Trophoblast cell (in vitro differentiated cells and primary cell): Measurements from ENCODE around the gene SSNA1.

Source experiments
- DNase-seq, 2 donors: peaks; one replicate each; pipeline ENCODE4 v3.0.0-alpha.2; 2016
- H2AFZ ChIP-seq: 2 replicates; pipeline ENCODE4 v1.6.1; 2013; ENCODE audit warnings: low read length, moderate library complexity, mild to moderate bottlenecking; ENCODE audit not compliant: insufficient read depth, poor library complexity
- H2AK5ac ChIP-seq: 2 replicates; pipeline ENCODE4 v1.6.1; 2013; ENCODE audit warnings: mild to moderate bottlenecking, low read length
- H2BK120ac ChIP-seq: 2 replicates; pipeline ENCODE4 v1.6.1; 2013; ENCODE audit warnings: low read length, mild to moderate bottlenecking, moderate library complexity; ENCODE audit not compliant: insufficient read depth, poor library complexity
- H2BK12ac ChIP-seq: 2 replicates; pipeline ENCODE4 v1.6.1; 2013; ENCODE audit warnings: mild to moderate bottlenecking, low read length, moderate library complexity
- H2BK5ac ChIP-seq: 2 replicates; pipeline ENCODE4 v1.6.1; 2013; ENCODE audit warnings: low read length, low read depth, moderate library complexity, mild to moderate bottlenecking; ENCODE audit not compliant: poor library complexity
- H3K14ac ChIP-seq: 2 replicates; pipeline ENCODE4 v1.6.1; 2013; ENCODE audit warnings: mild to moderate bottlenecking, low read length
- H3K18ac ChIP-seq: 2 replicates; pipeline ENCODE4 v1.6.1; 2013; ENCODE audit warnings: mild to moderate bottlenecking, low read length
- H3K23ac ChIP-seq: 2 replicates; pipeline ENCODE4 v1.6.1; 2013; ENCODE audit warnings: low read length
- H3K27ac ChIP-seq: 2 replicates; pipeline ENCODE4 v1.5.1; 2013; ENCODE audit warnings: low read depth, mild to moderate bottlenecking, inconsistent platforms, low read length, moderate library complexity
- H3K27me3 ChIP-seq: 2 replicates; pipeline ENCODE4 v1.6.1; 2013; ENCODE audit warnings: inconsistent platforms, mild to moderate bottlenecking, low read length, moderate library complexity; ENCODE audit not compliant: insufficient read depth
- H3K36me3 ChIP-seq, 2 experiments: 1 replicate in 1 of 2; 2 replicates in 1 of 2; pipeline ENCODE4 v1.6.1; 2013; ENCODE audit warnings: low read length in 2 of 2, mild to moderate bottlenecking in 2 of 2, moderate library complexity in 1 of 2; ENCODE audit not compliant: insufficient read depth in 2 of 2, control insufficient read depth in 1 of 2
- H3K4ac ChIP-seq: 2 replicates; pipeline ENCODE4 v1.6.1; 2013; ENCODE audit warnings: low read depth, mild to moderate bottlenecking, low read length, moderate library complexity
- H3K4me1 ChIP-seq, 2 experiments: 1 replicate in 1 of 2; 2 replicates in 1 of 2; pipeline ENCODE4 v1.6.1; 2013; ENCODE audit warnings: low read length in 2 of 2, mild to moderate bottlenecking in 2 of 2, moderate library complexity in 1 of 2; ENCODE audit not compliant: insufficient read depth in 2 of 2, control insufficient read depth in 1 of 2
- H3K4me2 ChIP-seq: 2 replicates; pipeline ENCODE4 v1.6.1; 2013; ENCODE audit warnings: inconsistent platforms, mild to moderate bottlenecking, low read length, moderate library complexity
- H3K4me3 ChIP-seq: 2 replicates; pipeline ENCODE4 v1.5.1; 2013; ENCODE audit warnings: mild to moderate bottlenecking, low read depth, low read length, inconsistent platforms
- H3K79me1 ChIP-seq: one replicate; pipeline ENCODE4 v1.6.1; 2013; ENCODE audit warnings: low read length
- H3K79me2 ChIP-seq: 2 replicates; pipeline ENCODE4 v1.6.1; 2013; ENCODE audit warnings: low read length, mild to moderate bottlenecking; ENCODE audit not compliant: control insufficient read depth, insufficient read depth, poor library complexity
- H3K9ac ChIP-seq: 2 replicates; pipeline ENCODE4 v1.6.1; 2013; ENCODE audit warnings: mild to moderate bottlenecking, low read length
- H3K9me3 ChIP-seq: 2 replicates; pipeline ENCODE4 v1.6.1; 2013; ENCODE audit warnings: low read depth, mild to moderate bottlenecking, control low read depth, inconsistent platforms, low read length; ENCODE audit not compliant: insufficient read depth
- H4K12ac ChIP-seq: 2 replicates; pipeline ENCODE4 v1.6.1; 2013; ENCODE audit warnings: low read depth, mild to moderate bottlenecking, low read length, moderate library complexity
- H4K8ac ChIP-seq: 2 replicates; pipeline ENCODE4 v1.6.1; 2013; ENCODE audit warnings: low read depth, mild to moderate bottlenecking, low read length, moderate library complexity
- H4K91ac ChIP-seq: one replicate; pipeline ENCODE4 v1.6.1; 2013; ENCODE audit warnings: low read depth, mild to moderate bottlenecking, low read length, moderate library complexity
- WGBS: extraction: QIAGEN DNeasy Blood & Tissue Kit; methylation state at CpG from one replicate; pipeline ENCODE4 v1.1.7; 2013; ENCODE audit warnings: missing lambda C conversion rate; ENCODE audit not compliant: insufficient read length, insufficient coverage; ENCODE audit errors: extremely low coverage; 5-methylcytosine and 5-hydroxymethylcytosine counted together

SSNA1 gene

DNA sequence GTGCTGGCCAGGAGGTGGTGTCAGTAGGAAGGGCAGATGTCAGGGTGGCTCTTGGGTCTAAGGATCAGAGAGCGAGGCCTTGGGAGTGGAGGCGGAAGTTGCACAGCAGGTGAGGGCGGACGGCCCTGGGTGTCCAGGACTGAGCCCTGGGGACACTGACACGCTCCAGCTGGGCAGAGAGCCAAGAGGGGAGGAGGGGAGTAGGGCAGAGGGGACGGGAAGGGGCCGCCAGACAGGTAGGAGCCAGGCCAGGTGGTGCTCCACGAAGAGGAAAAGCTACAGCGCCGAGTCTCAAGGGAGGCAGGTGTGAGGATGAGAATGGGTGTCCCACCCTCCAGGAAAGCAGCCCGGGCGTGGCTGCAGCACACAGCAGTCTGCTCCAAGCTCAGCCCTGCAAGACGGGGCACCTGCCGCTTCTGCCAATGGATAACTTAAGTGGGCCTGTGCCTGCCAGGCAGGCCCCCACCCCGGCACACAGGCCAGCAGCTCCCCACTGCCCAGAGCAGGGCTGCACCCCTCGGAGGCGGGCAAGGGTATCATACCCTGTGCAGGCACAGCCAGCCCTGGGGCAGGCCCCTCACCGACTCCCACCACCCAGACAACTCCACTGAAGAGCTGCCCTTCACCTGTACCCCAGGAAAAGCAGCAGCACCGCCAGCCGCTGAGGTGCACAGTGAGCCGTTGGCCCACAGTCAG is 7.2 kb downstream of the SSNA1 start:
- WGBS, result no CpG with 5 or more reads among the region's 21 CpGs
- Histone ChIP-seq H3K23ac (no peak overlapping the region), H2AFZ (no peak overlapping the region), H3K27me3 (no peaks in the 10 kb centered on the region), H4K91ac (no peak overlapping the region), H2AK5ac (no peak overlapping the region), H3K9ac (no peak overlapping the region), H4K8ac (no peak overlapping the region), H3K9me3 (no peaks in the 10 kb centered on the region), H2BK5ac (no peak overlapping the region), H3K27ac (no peak overlapping the region), H3K18ac (no peak overlapping the region), H2BK12ac (no peak overlapping the region), H3K4me3 (no peak overlapping the region), H2BK120ac (no peak overlapping the region), H4K12ac (no peak overlapping the region), H3K36me3 (peaks cover 16 to 21% of the 10 kb centered on the region in 2 experiments), H3K4me2 (no peak overlapping the region), H3K4me1 (peaks cover 9 to 23% of the 10 kb centered on the region in 2 experiments), H3K79me1 (no peaks in the 10 kb centered on the region), H3K4ac (no peak overlapping the region), H3K79me2 (no peaks in the 10 kb centered on the region), H3K14ac (no peak overlapping the region)
- peak in 1 of 2 donors; percentile 10 for DNase-seq

DNA sequence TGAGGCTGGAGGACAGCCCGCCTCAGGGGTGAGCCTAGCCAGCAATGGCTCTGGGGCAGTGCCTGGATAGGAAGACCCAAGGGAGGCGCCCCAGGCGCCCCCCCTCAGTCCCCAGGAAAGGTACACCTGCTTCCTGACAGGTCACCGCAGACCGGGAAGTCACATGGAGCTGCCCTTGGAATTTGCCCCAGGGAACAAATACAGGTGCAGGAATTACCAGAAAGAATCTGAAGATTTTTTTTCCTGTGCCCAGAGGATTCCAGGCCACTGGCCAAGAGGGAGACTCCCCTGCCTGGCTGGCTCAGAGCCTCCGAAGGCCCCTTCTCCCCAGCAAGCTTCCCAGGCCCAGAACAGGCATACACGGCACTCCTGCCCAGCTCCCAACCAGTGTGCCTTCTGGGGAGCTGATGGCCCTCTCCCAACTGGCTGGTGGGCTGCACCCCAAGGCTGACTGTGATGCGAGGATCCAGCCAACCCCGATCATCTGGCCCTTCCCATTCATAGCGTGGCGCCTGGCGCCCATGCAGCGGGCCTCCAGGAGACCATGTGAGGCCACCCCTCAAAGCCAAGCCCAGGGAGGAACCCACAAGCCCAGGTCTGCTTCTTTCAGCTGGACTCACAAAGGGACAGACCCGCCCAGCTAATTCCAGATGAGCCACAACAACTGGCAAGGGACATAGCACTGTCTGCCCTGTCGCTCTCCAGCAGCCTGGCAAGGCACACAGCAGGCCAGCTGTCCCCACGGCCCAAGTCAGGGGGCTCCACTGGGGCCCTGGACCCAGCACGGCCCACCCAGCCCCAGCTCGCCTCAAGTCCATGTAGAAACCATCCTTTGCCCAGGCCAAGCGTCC is 9.8 kb downstream of the SSNA1 start:
- H4K8ac ChIP-seq, result no peak overlapping the region
- H3K36me3 ChIP-seq, result peaks cover 0 to 2% of the 10 kb centered on the region in 2 experiments
- no peak overlapping the region for H3K4ac ChIP-seq
- WGBS, result no CpG with 5 or more reads among the region's 19 CpGs
- peak overlapping the region; percentile 31 for H3K4me2 ChIP-seq
- peaks cover 12 to 27% of the 10 kb centered on the region in 2 experiments for H3K4me1 ChIP-seq
- H3K14ac ChIP-seq, result no peak overlapping the region
- H4K91ac ChIP-seq, result no peak overlapping the region
- peaks cover 3% of the 10 kb centered on the region for H3K79me2 ChIP-seq
- peaks cover 3% of the 10 kb centered on the region for H3K79me1 ChIP-seq
- H3K27me3 ChIP-seq, result no peaks in the 10 kb centered on the region
- no peak overlapping the region for H4K12ac ChIP-seq
- no peak overlapping the region for H3K4me3 ChIP-seq
- H3K9ac ChIP-seq, result no peak overlapping the region
- no peak overlapping the region for H2AFZ ChIP-seq
- H2BK12ac ChIP-seq, result no peak overlapping the region
- H3K27ac ChIP-seq, result no peak overlapping the region
- H3K9me3 ChIP-seq, result no peaks in the 10 kb centered on the region
- no peak overlapping the region for H2AK5ac ChIP-seq
- DNase-seq, result peak; percentile 81 to 94
- H2BK120ac ChIP-seq, result no peak overlapping the region
- peak overlapping the region; percentile 4 for H3K18ac ChIP-seq
- no peak overlapping the region for H3K23ac ChIP-seq
- H2BK5ac ChIP-seq, result no peak overlapping the region

DNA sequence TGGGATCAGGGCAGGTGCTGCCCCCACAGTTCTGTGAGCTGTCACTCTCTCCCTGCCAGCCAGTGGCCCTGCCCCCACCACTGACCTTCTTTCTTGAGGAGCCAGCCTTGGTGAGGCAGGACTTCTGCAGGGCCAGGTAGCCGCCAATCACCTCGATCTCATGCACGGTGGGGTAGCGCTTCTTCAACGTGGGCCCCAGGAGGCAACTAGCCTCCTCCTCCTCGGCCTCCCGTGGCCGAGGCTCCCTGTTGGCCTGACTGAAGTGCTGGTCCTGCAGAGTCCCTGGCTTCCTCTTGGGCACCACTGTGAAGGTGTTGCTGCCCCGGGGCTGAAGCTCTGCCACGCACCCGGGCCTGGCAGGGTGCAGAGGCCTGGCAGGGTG is 10.4 kb downstream of the SSNA1 start:
- Histone ChIP-seq H3K18ac (no peak overlapping the region), H3K9ac (no peak overlapping the region), H3K9me3 (no peaks in the 10 kb centered on the region), H3K79me2 (peaks cover 3% of the 10 kb centered on the region), H2AFZ (no peak overlapping the region), H4K91ac (no peak overlapping the region), H3K4me3 (no peak overlapping the region), H3K4me2 (no peak overlapping the region), H2BK120ac (no peak overlapping the region), H3K4me1 (peaks cover 12 to 27% of the 10 kb centered on the region in 2 experiments), H4K12ac (no peak overlapping the region), H2BK12ac (no peak overlapping the region), H2AK5ac (no peak overlapping the region), H3K27ac (no peak overlapping the region), H3K27me3 (no peaks in the 10 kb centered on the region), H3K23ac (no peak overlapping the region), H4K8ac (no peak overlapping the region), H3K14ac (no peak overlapping the region), H2BK5ac (no peak overlapping the region), H3K4ac (no peak overlapping the region), H3K79me1 (peaks cover 3% of the 10 kb centered on the region), H3K36me3 (peaks cover 0 to 2% of the 10 kb centered on the region in 2 experiments)
- DNase-seq, result no peak
- WGBS, result no CpG with 5 or more reads among the region's 11 CpGs

DNA sequence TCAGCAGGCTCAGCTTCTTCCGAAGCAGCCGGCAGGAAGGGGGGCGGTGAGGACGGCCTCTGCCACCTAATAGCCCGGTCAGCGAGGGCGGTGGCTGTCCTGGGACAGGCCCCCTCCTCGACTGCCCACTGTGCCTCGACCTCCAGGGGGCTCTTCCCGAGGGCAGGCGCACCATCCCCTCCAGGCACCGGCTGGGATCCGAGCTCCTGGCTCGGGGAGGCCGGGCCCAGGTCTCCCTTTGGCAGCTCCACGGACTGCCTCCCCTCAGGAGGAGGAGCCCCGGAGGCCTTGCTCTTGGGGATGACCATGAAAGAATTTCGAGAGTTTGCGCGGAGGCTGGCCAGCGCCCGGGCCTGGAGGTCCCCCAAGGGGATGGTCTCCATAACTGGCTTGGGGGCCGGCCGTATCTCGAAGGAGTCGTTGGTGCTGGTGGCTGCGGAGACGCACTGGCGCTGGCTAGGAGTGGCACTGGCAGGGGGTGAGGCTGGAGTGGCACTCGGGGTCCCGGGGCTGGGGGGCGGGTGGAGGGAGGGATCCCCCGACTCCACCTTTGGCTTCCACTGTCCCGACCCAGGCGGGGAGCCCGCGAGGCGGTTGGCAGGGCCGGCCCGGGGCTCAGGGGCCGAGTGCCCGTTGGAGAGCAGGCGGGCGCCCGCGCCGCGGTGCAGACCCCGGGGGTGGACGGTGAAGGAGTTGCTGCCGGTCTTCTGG is 11.1 kb downstream of the SSNA1 start:
- Histone ChIP-seq H3K9me3 (no peaks in the 10 kb centered on the region), H4K91ac (no peak overlapping the region), H3K18ac (peak overlapping the region; percentile 29), H2BK120ac (no peak overlapping the region), H3K79me1 (peaks cover 3% of the 10 kb centered on the region), H3K4me2 (peak overlapping the region; percentile 71), H2BK5ac (no peak overlapping the region), H2AFZ (no peak overlapping the region), H3K27ac (no peak overlapping the region), H3K4me3 (peak overlapping the region; percentile 47), H3K36me3 (peaks cover 0 to 2% of the 10 kb centered on the region in 2 experiments), H2BK12ac (no peak overlapping the region), H3K4ac (no peak overlapping the region), H3K9ac (no peak overlapping the region), H4K12ac (no peak overlapping the region), H2AK5ac (no peak overlapping the region), H3K79me2 (peaks cover 3% of the 10 kb centered on the region), H3K4me1 (peaks cover 12 to 33% of the 10 kb centered on the region in 2 experiments), H3K27me3 (no peaks in the 10 kb centered on the region), H3K14ac (no peak overlapping the region), H4K8ac (no peak overlapping the region), H3K23ac (no peak overlapping the region)
- WGBS, result no CpG with 5 or more reads among the region's 51 CpGs
- DNase-seq, result no peak
